Activated CD8-positive, alpha-beta T cell treated with anti-CD3 and anti-CD28 coated beads, Interleukin-2, amount 10 ng/mL, durations not matched to agents 7 days and 5 days (primary cell): Measurements from ENCODE around the gene TLR9. TPM values are rescaled to one million over a fixed set of nuclear protein-coding genes. Genes with fewer than 3 reads are reported as not detected.

ENCODE experiments used
- ATAC-seq: fragments of 150-1000 bp; cut with Tn5 transposase; one replicate; pipeline ENCODE4 v1.10.0; 2021; ENCODE audit warnings: moderate library complexity
- CTCF ChIA-PET: fragments of 350-600 bp; sonication (Branson Sonifier 250); formaldehyde crosslinking; loops from one replicate; lab custom pipeline; 2021; ENCODE audit warnings: antibody characterized with exemption; lab: Charles Lee
- POLR2A ChIA-PET: fragments of 350-600 bp; sonication (Branson Sonifier 250); formaldehyde crosslinking; loops from one replicate; lab custom pipeline; 2021; ENCODE audit warnings: antibody characterized with exemption; lab: Charles Lee
- DNase-seq: peaks from one replicate; pipeline ENCODE4 v3.0.0-alpha.2; 2020
- H3K27ac Mint-ChIP-seq: one replicate; pipeline ENCODE4 v1.8.0; 2021; ENCODE audit warnings: mild to moderate bottlenecking, mixed read lengths
- H3K27me3 Mint-ChIP-seq: one replicate; pipeline ENCODE4 v1.8.0; 2021; ENCODE audit warnings: low read depth, mixed read lengths
- H3K36me3 Mint-ChIP-seq: one replicate; pipeline ENCODE4 v1.8.0; 2021; ENCODE audit warnings: low read depth, mixed read lengths
- H3K4me1 Mint-ChIP-seq: one replicate; pipeline ENCODE4 v1.8.0; 2021; ENCODE audit warnings: low read depth, mixed read lengths
- H3K4me3 Mint-ChIP-seq: one replicate; pipeline ENCODE4 v1.8.0; 2021; ENCODE audit warnings: mild to moderate bottlenecking, mixed read lengths
- H3K9me3 Mint-ChIP-seq: one replicate; pipeline ENCODE4 v1.8.0; 2022; ENCODE audit warnings: mixed read lengths; ENCODE audit not compliant: insufficient read depth
- total RNA-seq, 2 experiments: library from RNA; stranded (reverse); gene quantifications; one replicate each; pipeline ENCODE4 v1.2.3, GENCODE V29; 2021

Gene TLR9
- total RNA-seq, 2 experiments from 2014 or later = 0.52 to 0.79 TPM

GRCh38 chr3:52218026-52218425, 7.4 kb downstream of the TLR9 start:
- Mint-ChIP-seq H3K27me3 (no peaks in the 10 kb centered on the region), H3K9me3 (no peaks in the 10 kb centered on the region), H3K36me3 (peaks cover 42% of the 10 kb centered on the region), H3K4me3 (peak overlapping the region; percentile 79), H3K27ac (peak overlapping the region; percentile 89), H3K4me1 (peaks cover 80% of the 10 kb centered on the region)
- POLR2A ChIA-PET = interaction anchor here (0.6 to 1.5 kb wide), 5 partner anchors 9 to 121 kb away, joined by 3 to 5 read pairs (median 4); partner anchors contain the start of gene GLYCTK
- ATAC-seq (no peak), DNase-seq (no peak)
- CTCF ChIA-PET = interaction anchor here (0.8 to 9.7 kb wide), 11 partner anchors 16 to 216 kb away, joined by 3 to 176 read pairs (median 5); partner anchors contain the start of gene TWF2

DNA sequence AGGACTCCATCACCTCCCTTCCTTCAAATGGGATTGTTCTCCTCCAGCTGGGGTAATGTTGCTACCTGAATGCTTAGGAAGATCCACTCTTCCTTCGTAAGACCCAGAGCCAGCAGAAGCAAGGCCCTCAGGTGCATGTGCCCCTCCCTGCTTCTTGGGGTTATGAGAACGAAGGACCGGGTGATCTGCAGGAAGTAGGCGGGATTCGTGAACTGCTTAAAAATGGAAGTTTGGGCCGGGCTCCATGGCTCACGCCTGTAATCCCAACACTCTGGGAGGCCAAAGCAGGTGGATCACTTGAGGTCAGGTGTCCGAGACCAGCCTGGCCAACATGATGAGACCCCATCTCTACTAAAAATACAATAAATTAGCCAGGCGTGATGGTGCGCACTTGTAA, 8.0 kb downstream of the TLR9 start:
- ATAC-seq (no peak), DNase-seq (no peak)
- Mint-ChIP-seq H3K27ac (peak overlapping the region; percentile 89), H3K4me1 (peaks cover 73% of the 10 kb centered on the region), H3K36me3 (peaks cover 42% of the 10 kb centered on the region), H3K27me3 (no peaks in the 10 kb centered on the region), H3K9me3 (no peaks in the 10 kb centered on the region), H3K4me3 (peak overlapping the region; percentile 79)
- CTCF ChIA-PET = interaction anchor here (0.7 to 9.7 kb wide), 7 partner anchors 16 to 216 kb away, joined by 3 to 176 read pairs (median 5); partner anchors contain the start of genes DUSP7 and TWF2
- POLR2A ChIA-PET = interaction anchor here (1.3 to 1.5 kb wide), 2 partner anchors 9 to 61 kb away, joined by 4 to 5 read pairs; partner anchors contain the start of gene WDR82

DNA sequence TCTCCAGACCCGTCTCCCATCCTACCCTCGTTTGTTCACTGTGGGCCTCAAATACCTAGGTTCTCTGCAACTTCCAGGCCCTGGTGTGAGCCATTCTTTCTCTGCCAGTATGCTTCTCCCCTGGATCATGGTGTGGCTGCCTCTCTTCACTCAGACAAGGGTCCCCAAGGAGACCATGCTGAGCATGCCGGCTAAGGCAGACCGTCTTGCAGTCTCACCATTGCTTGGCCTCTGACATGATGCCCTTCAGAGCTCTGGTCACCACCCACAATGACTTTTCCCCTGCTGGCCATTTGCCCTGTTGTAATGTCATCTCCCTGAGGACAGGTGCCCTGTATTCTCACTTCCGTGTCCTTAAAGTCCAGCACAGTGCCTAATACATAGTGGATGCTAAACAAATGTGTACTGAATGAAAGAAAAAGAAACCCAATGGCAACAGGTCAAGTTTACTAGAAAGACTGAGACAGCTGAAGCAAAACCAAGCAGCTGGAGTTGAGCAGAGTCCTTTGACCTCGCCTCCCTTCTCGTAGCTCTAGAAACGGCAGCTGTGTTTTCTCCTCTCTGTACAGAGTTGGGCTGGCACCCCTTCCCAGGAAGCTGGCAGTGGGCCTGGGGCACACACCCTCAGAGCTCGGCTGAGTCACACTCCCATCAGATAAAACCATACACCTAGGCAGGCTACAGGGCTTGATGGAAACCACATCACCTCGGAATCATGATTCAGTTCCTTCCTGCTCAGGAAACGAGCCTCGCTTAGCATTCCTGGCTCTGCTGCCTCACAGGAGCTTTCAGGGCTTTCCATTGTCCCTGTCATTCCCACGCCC, 8.6 kb downstream of the TLR9 start:
- Mint-ChIP-seq H3K27ac (peak overlapping the region; percentile 89), H3K4me1 (peaks cover 67% of the 10 kb centered on the region), H3K36me3 (peaks cover 44% of the 10 kb centered on the region), H3K4me3 (peak overlapping the region; percentile 79), H3K27me3 (no peaks in the 10 kb centered on the region), H3K9me3 (no peaks in the 10 kb centered on the region)
- DNase-seq = peak; percentile 51
- ChIA-PET CTCF (interaction anchor here (0.7 to 9.7 kb wide), 5 partner anchors 17 to 215 kb away, joined by 3 to 176 read pairs (median 4); partner anchors contain the start of genes DUSP7 and TWF2), POLR2A (interaction anchor here (1.3 to 1.5 kb wide), 2 partner anchors 10 to 62 kb away, joined by 4 to 5 read pairs; partner anchors contain the start of gene WDR82)
- ATAC-seq = peak; percentile 50

DNA sequence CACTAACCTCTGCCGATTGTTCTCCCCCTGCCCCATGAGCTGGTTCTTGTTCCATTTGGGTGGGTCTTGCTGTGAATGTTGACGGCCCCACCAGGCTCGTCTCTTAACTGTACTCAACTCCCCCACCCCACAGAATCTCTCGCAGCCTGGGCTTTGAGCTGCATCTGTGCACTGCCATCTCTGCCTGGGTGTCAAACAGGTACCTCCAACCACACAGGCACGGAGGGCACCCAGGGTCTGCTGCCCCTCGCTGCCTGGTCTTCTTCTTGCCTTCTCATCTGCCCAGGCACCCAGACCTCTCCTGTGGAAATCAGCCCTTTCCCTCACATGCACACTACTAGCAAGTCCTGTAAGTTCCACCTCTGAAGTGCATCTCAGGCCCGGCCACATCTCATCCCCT, 10.1 kb downstream of the TLR9 start:
- Mint-ChIP-seq H3K4me3 (no peak overlapping the region), H3K27ac (peak overlapping the region; percentile 69), H3K9me3 (no peaks in the 10 kb centered on the region), H3K27me3 (no peaks in the 10 kb centered on the region), H3K4me1 (peaks cover 53% of the 10 kb centered on the region), H3K36me3 (peaks cover 56% of the 10 kb centered on the region)
- no peak for ATAC-seq
- POLR2A ChIA-PET = no interaction called here
- no peak for DNase-seq
- CTCF ChIA-PET = interaction anchor here (1.0 to 9.4 kb wide), 3 partner anchors 19 to 124 kb away, joined by 3 to 176 read pairs (median 3); partner anchors contain the start of genes POC1A and TWF2

DNA sequence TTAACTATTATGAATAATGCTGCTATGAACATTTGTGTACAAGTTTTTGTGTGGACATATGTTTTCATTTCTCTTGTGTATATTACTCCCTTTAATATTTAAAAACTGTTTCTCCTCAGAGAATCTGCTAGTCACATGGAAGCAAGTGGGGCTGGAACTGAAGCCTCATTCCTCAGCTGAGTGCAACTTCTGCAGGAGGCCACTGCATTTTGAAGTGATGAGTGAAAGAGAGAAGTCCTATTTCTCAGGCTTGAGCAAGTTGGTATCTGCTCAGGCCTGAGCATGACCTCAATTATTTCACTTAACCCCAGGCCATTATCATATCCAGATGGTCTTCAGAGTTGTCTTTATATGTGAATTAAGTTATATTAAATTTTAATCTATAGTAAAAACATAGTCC, 11.5 kb downstream of the TLR9 start:
- Mint-ChIP-seq H3K4me1 (peaks cover 39% of the 10 kb centered on the region), H3K27me3 (no peaks in the 10 kb centered on the region), H3K4me3 (no peak overlapping the region), H3K27ac (no peak overlapping the region), H3K36me3 (peaks cover 68% of the 10 kb centered on the region), H3K9me3 (no peaks in the 10 kb centered on the region)
- ChIA-PET POLR2A (no interaction called here), CTCF (no interaction called here)
- ATAC-seq (no peak), DNase-seq (no peak)

GRCh38 chr3:52213005-52213404, 12.4 kb downstream of the TLR9 start:
- no peaks in the 10 kb centered on the region for H3K9me3 Mint-ChIP-seq
- ChIA-PET POLR2A (no interaction called here), CTCF (interaction anchor here (1.4 kb wide), 1 partner anchor 126 kb away, joined by 3 read pairs; no protein-coding TSS in a partner anchor)
- H3K4me1 Mint-ChIP-seq = peaks cover 30% of the 10 kb centered on the region
- no peak overlapping the region for H3K4me3 Mint-ChIP-seq
- H3K27ac Mint-ChIP-seq = no peak overlapping the region
- DNase-seq = no peak
- no peaks in the 10 kb centered on the region for H3K27me3 Mint-ChIP-seq
- H3K36me3 Mint-ChIP-seq = peaks cover 77% of the 10 kb centered on the region
- no peak for ATAC-seq

DNA sequence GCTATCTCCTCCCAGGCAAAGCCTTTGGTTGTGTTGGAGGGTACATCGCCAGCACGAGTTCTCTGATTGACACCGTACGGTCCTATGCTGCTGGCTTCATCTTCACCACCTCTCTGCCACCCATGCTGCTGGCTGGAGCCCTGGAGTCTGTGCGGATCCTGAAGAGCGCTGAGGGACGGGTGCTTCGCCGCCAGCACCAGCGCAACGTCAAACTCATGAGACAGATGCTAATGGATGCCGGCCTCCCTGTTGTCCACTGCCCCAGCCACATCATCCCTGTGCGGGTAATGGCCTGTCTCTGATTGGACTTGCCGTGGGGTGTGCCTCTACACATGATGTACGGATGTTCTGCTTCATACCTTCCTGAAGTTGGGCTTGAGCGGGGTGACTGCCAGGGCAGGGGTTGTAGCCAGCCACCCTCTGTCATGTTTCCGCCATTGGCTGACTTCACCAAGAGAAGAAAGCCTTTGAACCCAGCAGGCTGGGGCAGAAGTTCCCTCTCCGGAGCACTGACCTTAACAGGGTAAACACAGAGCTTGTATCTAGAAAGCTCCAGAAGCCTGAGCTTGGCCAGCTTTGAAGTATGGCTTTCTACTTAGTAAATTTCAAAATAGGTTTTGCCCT, 14.1 kb downstream of the TLR9 start:
- Mint-ChIP-seq H3K27me3 (no peaks in the 10 kb centered on the region), H3K9me3 (no peaks in the 10 kb centered on the region), H3K27ac (no peak overlapping the region), H3K4me1 (peaks cover 14% of the 10 kb centered on the region), H3K4me3 (no peak overlapping the region), H3K36me3 (peaks cover 85% of the 10 kb centered on the region)
- DNase-seq (no peak), ATAC-seq (no peak)
- ChIA-PET CTCF (interaction anchor here (1.6 kb wide), 2 partner anchors 8 to 11 kb away, joined by 6 to 8 read pairs; no protein-coding TSS in a partner anchor), POLR2A (no interaction called here)

- no peaks in the 10 kb centered on the region for H3K9me3 Mint-ChIP-seq
- no peak overlapping the region for H3K27ac Mint-ChIP-seq
- CTCF ChIA-PET = interaction anchor here (0.7 to 1.8 kb wide), 5 partner anchors 9 to 78 kb away, joined by 3 to 8 read pairs (median 6); no protein-coding TSS in a partner anchor
- peaks cover 88% of the 10 kb centered on the region for H3K36me3 Mint-ChIP-seq
- H3K4me1 Mint-ChIP-seq = peaks cover 11% of the 10 kb centered on the region
- H3K27me3 Mint-ChIP-seq = no peaks in the 10 kb centered on the region
- POLR2A ChIA-PET = no interaction called here
- ATAC-seq = no peak
- no peak for DNase-seq
- no peak overlapping the region for H3K4me3 Mint-ChIP-seq
Measured at GRCh38 chr3:52210550-52211046, 14.8 kb downstream of the TLR9 start.

DNA sequence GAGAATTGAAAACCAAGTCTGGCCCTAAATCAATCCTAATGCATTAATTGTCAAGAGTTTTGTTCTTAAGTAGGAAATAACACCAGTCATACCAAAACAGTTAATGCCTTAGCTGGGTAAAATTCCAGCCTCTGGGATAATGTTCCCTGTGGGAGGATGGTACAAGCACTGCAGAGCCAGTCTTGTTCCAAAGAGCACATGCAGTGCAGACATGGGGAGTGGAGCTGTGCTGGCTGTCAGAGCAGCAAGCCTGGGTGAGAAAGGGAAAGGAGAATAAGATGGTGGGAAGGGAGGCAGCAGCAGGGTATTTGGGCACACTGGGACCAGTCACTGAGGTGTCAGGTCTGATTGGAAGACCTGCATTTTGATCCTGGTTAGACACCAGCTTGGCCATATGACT, 15.4 kb downstream of the TLR9 start:
- H3K27ac Mint-ChIP-seq = no peak overlapping the region
- no peaks in the 10 kb centered on the region for H3K27me3 Mint-ChIP-seq
- ATAC-seq (no peak), DNase-seq (no peak)
- H3K36me3 Mint-ChIP-seq = peaks cover 88% of the 10 kb centered on the region
- POLR2A ChIA-PET = no interaction called here
- no peaks in the 10 kb centered on the region for H3K9me3 Mint-ChIP-seq
- CTCF ChIA-PET = interaction anchor here (0.7 to 1.8 kb wide), 5 partner anchors 9 to 79 kb away, joined by 3 to 9 read pairs (median 6); no protein-coding TSS in a partner anchor
- no peak overlapping the region for H3K4me3 Mint-ChIP-seq
- peaks cover 12% of the 10 kb centered on the region for H3K4me1 Mint-ChIP-seq

- no peak for ATAC-seq
- ChIA-PET CTCF (interaction anchor here (1.4 to 1.8 kb wide), 4 partner anchors 8 to 131 kb away, joined by 4 to 9 read pairs (median 6); no protein-coding TSS in a partner anchor), POLR2A (no interaction called here)
- H3K9me3 Mint-ChIP-seq = no peaks in the 10 kb centered on the region
- peaks cover 89% of the 10 kb centered on the region for H3K36me3 Mint-ChIP-seq
- H3K4me3 Mint-ChIP-seq = no peak overlapping the region
- no peaks in the 10 kb centered on the region for H3K27me3 Mint-ChIP-seq
- H3K27ac Mint-ChIP-seq = no peak overlapping the region
- H3K4me1 Mint-ChIP-seq = peaks cover 19% of the 10 kb centered on the region
- no peak for DNase-seq
Measured at GRCh38 chr3:52208556-52208955, 16.9 kb downstream of the TLR9 start.

GRCh38 chr3:52205727-52206372, 19.6 kb downstream of the TLR9 start:
- Mint-ChIP-seq H3K36me3 (peaks cover 90% of the 10 kb centered on the region), H3K27ac (no peak overlapping the region), H3K4me3 (no peak overlapping the region), H3K4me1 (peaks cover 42% of the 10 kb centered on the region), H3K9me3 (no peaks in the 10 kb centered on the region), H3K27me3 (no peaks in the 10 kb centered on the region)
- ChIA-PET CTCF (no interaction called here), POLR2A (no interaction called here)
- no peak for DNase-seq
- ATAC-seq = no peak
